Psoas muscle (tissue), 8 donors: ENCODE measurements around the gene PEX10. TPM values are rescaled to one million over a fixed set of nuclear protein-coding genes. Genes with fewer than 3 reads are reported as not detected.
A peak's percentile ranks its signal among the peaks of the same experiment; 100 is the strongest.

Experiments
- ATAC-seq, 4 donors: fragments of 200-7000 bp; cut with Tn5 transposase; one replicate each; pipeline ENCODE4 v1.9.1; 2020; ENCODE audit warnings: moderate library complexity in 3 of 4, mild to moderate bottlenecking in 2 of 4
- DNase-seq, 2 donors: peaks; one replicate each; pipeline ENCODE4 v3.0.0-alpha.2; 2020
- H3K27ac ChIP-seq: fragments of 200-600 bp; one replicate; pipeline ENCODE4 v1.8.0; 2022
- H3K27me3 ChIP-seq, 3 donors: fragments of 200-600 bp in 1 of 3; one replicate each; pipeline versions ENCODE4 v1.6.1 to v1.8.0; 2013 to 2022; ENCODE audit warnings: low read length in 2 of 3, mild to moderate bottlenecking in 2 of 3, moderate library complexity in 1 of 3; ENCODE audit not compliant: insufficient read depth in 3 of 3
- H3K36me3 ChIP-seq, 2 donors: fragments of 200-600 bp in 1 of 2; one replicate each; pipeline versions ENCODE4 v1.6.1 to v1.8.0; 2013 to 2022; ENCODE audit warnings: low read depth in 1 of 2, mild to moderate bottlenecking in 1 of 2, moderate library complexity in 1 of 2; ENCODE audit not compliant: insufficient read depth in 1 of 2
- H3K4me1 ChIP-seq: fragments of 200-600 bp; one replicate; pipeline ENCODE4 v1.8.0; 2022
- H3K4me3 ChIP-seq: fragments of 200-600 bp; one replicate; pipeline ENCODE4 v1.8.0; 2022; ENCODE audit warnings: mild to moderate bottlenecking
- H3K9me3 ChIP-seq: fragments of 200-600 bp; one replicate; pipeline ENCODE4 v1.8.0; 2022
- CTCF ChIP-seq: fragments of 200-600 bp; IDR thresholded peaks from one replicate; pipeline ENCODE4 v1.8.0; 2022; ENCODE audit warnings: antibody characterized with exemption
- WGBS, 3 donors: extraction: QIAGEN DNeasy Blood & Tissue Kit; methylation state at CpG; one replicate each; pipeline versions ENCODE4 v1.1.6 to v1.1.7; 2013; 5-methylcytosine and 5-hydroxymethylcytosine counted together
- intact Hi-C, 2 donors: fragments of 100-400 bp; cut with DNase I; formaldehyde crosslinking; loops; one replicate each; pipeline versions ENCODE4 v1.11.0 to v1.14.2; 2022
- polyA plus RNA-seq, 3 donors: library from polyadenylated mRNA; stranded (reverse); fragments of 200-250 nt; gene quantifications; one replicate each; pipeline ENCODE4 v1.2.3, GENCODE V29; 2013
- total RNA-seq, 4 donors: library from RNA; stranded (reverse); fragmentation: NEBNext Ultra II Directional in 2 of 4; extraction: Animal tissue kit (Norgen Biotek cat#: 25700) in 2 of 4; gene quantifications; one replicate each; pipeline versions ENCODE4 v1.2.1 to v1.2.4, GENCODE V29; 2021 to 2023
- donor health status: healthy with polysubstance abuse.
- donor health status: DM: no; HTN: no; CAD: no; lungs with moderate emphysema.
- donor health status: Bipolar disorder and iron deficiency.
- donor health status: healthy.
- donor health status: DM: yes; HTN: yes; CAD: no.
- donor health status: DM: no; HTN: no; CAD: no.
- donor health status: DM: no; HTN: no; CAD: no.
- donor health status: DM: yes; HTN: yes; CAD: no.

Gene PEX10
- total and polyA plus RNA-seq, 7 donors, result 12.6 to 19.7 (median 16.2) TPM

GRCh38 chr1:2389644-2390043 is 22.7 kb downstream of the PEX10 start:
- intact Hi-C loops, result loop anchor here in 1 of 2 donors (5.0 kb wide), 1 partner anchor 138 kb away; the partner anchor contains the start of gene PANK4
- Histone ChIP-seq H3K4me1 (peaks cover 31% of the 10 kb centered on the region), H3K9me3 (no peaks in the 10 kb centered on the region), H3K4me3 (no peak overlapping the region), H3K36me3 (peaks cover 0 to 12% of the 10 kb centered on the region in 2 donors), H3K27me3 (no peaks in the 10 kb centered on the region), H3K27ac (no peak overlapping the region)
- ATAC-seq (no peak), DNase-seq (peak in 1 of 2 donors; percentile 29)
- 79 to 84% (median 82%) methylated on average over 7 of the region's 7 CpGs for WGBS, 3 donors
- TF ChIP-seq CTCF, result no peak

GRCh38 chr1:2388004-2388913 is 24.1 kb downstream of the PEX10 start:
- TF ChIP-seq CTCF, result no peak
- Histone ChIP-seq H3K36me3 (peaks cover 0 to 7% of the 10 kb centered on the region in 2 donors), H3K27ac (peak overlapping the region; percentile 50), H3K4me3 (no peak overlapping the region), H3K4me1 (peaks cover 18% of the 10 kb centered on the region), H3K9me3 (no peaks in the 10 kb centered on the region), H3K27me3 (no peaks in the 10 kb centered on the region)
- 88 to 91% (median 90%) methylated on average over 32 of the region's 32 CpGs for WGBS, 3 donors
- DNase-seq, result peak in 1 of 2 donors; percentile 51
- intact Hi-C loops, result no loop called here
- no peak for ATAC-seq

- WGBS, 3 donors, result 93% methylated on average over 30 of the region's 30 CpGs
- no peak for ATAC-seq
- TF ChIP-seq CTCF, result no peak
- peaks cover 9% of the 10 kb centered on the region for H3K4me1 ChIP-seq
- no peaks in the 10 kb centered on the region for H3K9me3 ChIP-seq
- peaks cover 0 to 7% of the 10 kb centered on the region in 2 donors for H3K36me3 ChIP-seq
- peak in 1 of 2 donors; percentile 40 for DNase-seq
- H3K27me3 ChIP-seq, result no peaks in the 10 kb centered on the region
- H3K27ac ChIP-seq, result no peak overlapping the region
- intact Hi-C loops, result no loop called here
- H3K4me3 ChIP-seq, result no peak overlapping the region
Observed at GRCh38 chr1:2386636-2387611, 25.4 kb downstream of the PEX10 start.

- ATAC-seq (no peak), DNase-seq (peak in 1 of 2 donors; percentile 31)
- Histone ChIP-seq H3K27me3 (no peaks in the 10 kb centered on the region), H3K27ac (no peak overlapping the region), H3K4me1 (peaks cover 6% of the 10 kb centered on the region), H3K36me3 (peaks cover 0 to 7% of the 10 kb centered on the region in 2 donors), H3K4me3 (no peak overlapping the region), H3K9me3 (no peaks in the 10 kb centered on the region)
- 79 to 87% (median 83%) methylated on average over 19 of the region's 19 CpGs for WGBS, 3 donors
- intact Hi-C loops, result no loop called here
- no peak for TF ChIP-seq CTCF
Observed at GRCh38 chr1:2385606-2386280, 26.6 kb downstream of the PEX10 start.
